Prostate gland (tissue), 2 donors: ENCODE data around the gene LSG1. TPM values are rescaled to one million over a fixed set of nuclear protein-coding genes. Genes with fewer than 3 reads are reported as not detected.

Experiments
- DNase-seq: peaks from one replicate; pipeline ENCODE4 v3.0.0-alpha.2; 2019; ENCODE audit warnings: low spot score
- H3K27ac ChIP-seq, 2 donors: fragments of 200-600 bp; sonication (generic); 2 replicates each; pipeline ENCODE4 v1.5.1; 2017 to 2019
- H3K27me3 ChIP-seq: fragments of 200-600 bp; sonication (generic); replicated peaks from 2 replicates; pipeline ENCODE4 v1.5.1; 2019; ENCODE audit not compliant: insufficient read depth
- H3K36me3 ChIP-seq, 2 donors: fragments of 200-600 bp; sonication (generic); 1 replicate in 1 of 2; 2 replicates in 1 of 2; pipeline versions ENCODE4 v1.5.1 to v1.8.1; 2017 to 2019
- H3K4me1 ChIP-seq: fragments of 200-600 bp; sonication (generic); replicated peaks from 2 replicates; pipeline ENCODE4 v1.5.1; 2019
- H3K4me3 ChIP-seq, 2 donors: fragments of 200-600 bp; sonication (generic); 2 replicates each; pipeline ENCODE4 v1.5.1; 2017 to 2019
- H3K9me3 ChIP-seq: fragments of 200-600 bp; sonication (generic); 2 replicates; pipeline ENCODE4 v1.5.1; 2017
- CTCF ChIP-seq, 4 experiments: fragments of 200-600 bp in 2 of 4; fragments of 450-650 bp in 2 of 4; sonication (generic) in 2 of 4; IDR thresholded peaks; 1 replicate in 3 of 4; 2 replicates in 1 of 4; pipeline ENCODE4 v1.5.1; 2016 to 2019; ENCODE audit warnings: antibody characterized with exemption in 4 of 4, mild to moderate bottlenecking in 2 of 4, moderate library complexity in 2 of 4
- POLR2A ChIP-seq: fragments of 450-650 bp; IDR thresholded peaks from one replicate; pipeline ENCODE4 v1.6.1; 2016; ENCODE audit warnings: antibody characterized with exemption, mild to moderate bottlenecking
- POLR2AphosphoS5 ChIP-seq: sonication (generic); formaldehyde crosslinking; IDR thresholded peaks from one replicate; pipeline ENCODE4 v1.6.1; 2017; ENCODE audit warnings: antibody characterized with exemption
- WGBS: methylation state at CpG from one replicate; pipeline ENCODE4 v1.1.5; 2018; 5-methylcytosine and 5-hydroxymethylcytosine counted together
- intact Hi-C: fragments of 100-400 bp; cut with DNase I; formaldehyde crosslinking; loops from one replicate; pipeline ENCODE4 v1.14.2; 2022
- total RNA-seq, 2 donors: library from RNA; depleted of rRNA; stranded (reverse); fragments of >200 nt; gene quantifications; one replicate each; pipeline ENCODE4 v1.1.0, GENCODE V29; 2016

LSG1 gene
- total RNA-seq, 2 donors from 2014 or later: 25.9 to 49.6 TPM

- DNase-seq: no peak
- Histone ChIP-seq H3K9me3 (no peaks in the 10 kb centered on the region), H3K4me1 (no peaks in the 10 kb centered on the region), H3K36me3 (no peaks in the 10 kb centered on the region), H3K4me3 (no peak overlapping the region), H3K27me3 (no peaks in the 10 kb centered on the region), H3K27ac (no peak overlapping the region)
- WGBS: 82% methylated on average over 9 of the region's 9 CpGs
- no peak for TF ChIP-seq POLR2AphosphoS5
- TF ChIP-seq POLR2A: no peak
- no peak for TF ChIP-seq CTCF (IDR thresholded peaks at IDR 0.05)
- intact Hi-C loops: no loop called here
Measured at GRCh38 chr3:194617827-194618226, 54.2 kb downstream of the LSG1 start.

- no peaks in the 10 kb centered on the region for H3K27me3 ChIP-seq
- DNase-seq: no peak
- no peaks in the 10 kb centered on the region for H3K9me3 ChIP-seq
- intact Hi-C loops: no loop called here
- no peak overlapping the region for H3K4me3 ChIP-seq
- no peaks in the 10 kb centered on the region for H3K4me1 ChIP-seq
- H3K36me3 ChIP-seq: no peaks in the 10 kb centered on the region
- no peak overlapping the region for H3K27ac ChIP-seq
- TF ChIP-seq POLR2A (no peak), CTCF (IDR thresholded peaks at IDR 0.05) (no peak)
- WGBS: 97% methylated on average over 14 of the region's 14 CpGs
Measured at GRCh38 chr3:194617143-194617671, 54.8 kb downstream of the LSG1 start.

- Histone ChIP-seq H3K36me3 (no peaks in the 10 kb centered on the region), H3K27ac (no peak overlapping the region), H3K4me3 (no peak overlapping the region), H3K9me3 (no peaks in the 10 kb centered on the region), H3K27me3 (no peaks in the 10 kb centered on the region), H3K4me1 (no peaks in the 10 kb centered on the region)
- DNase-seq: no peak
- 88% methylated on average over 11 of the region's 11 CpGs for WGBS
- intact Hi-C loops: no loop called here
- TF ChIP-seq POLR2A: no peak
- no peak for TF ChIP-seq CTCF (IDR thresholded peaks at IDR 0.05)
- TF ChIP-seq POLR2AphosphoS5: no peak
Measured at GRCh38 chr3:194615226-194615625, 56.8 kb downstream of the LSG1 start.

GRCh38 chr3:194612221-194612620 is 59.8 kb downstream of the LSG1 start:
- Histone ChIP-seq H3K4me3 (no peak overlapping the region), H3K4me1 (no peaks in the 10 kb centered on the region), H3K9me3 (no peaks in the 10 kb centered on the region), H3K27ac (no peak overlapping the region), H3K27me3 (no peaks in the 10 kb centered on the region), H3K36me3 (no peaks in the 10 kb centered on the region)
- DNase-seq: no peak
- intact Hi-C loops: no loop called here
- 81% methylated on average over 8 of the region's 8 CpGs for WGBS
- TF ChIP-seq POLR2AphosphoS5 (no peak), CTCF (IDR thresholded peaks at IDR 0.05) (no peak), POLR2A (no peak)

- no peaks in the 10 kb centered on the region for H3K36me3 ChIP-seq
- H3K9me3 ChIP-seq: no peaks in the 10 kb centered on the region
- H3K4me1 ChIP-seq: no peaks in the 10 kb centered on the region
- no peaks in the 10 kb centered on the region for H3K27me3 ChIP-seq
- WGBS: 96% methylated on average over 3 of the region's 3 CpGs
- H3K27ac ChIP-seq: no peak overlapping the region
- no peak for TF ChIP-seq POLR2AphosphoS5
- TF ChIP-seq CTCF (IDR thresholded peaks at IDR 0.05): no peak
- no peak for TF ChIP-seq POLR2A
- intact Hi-C loops: no loop called here
- no peak for DNase-seq
- no peak overlapping the region for H3K4me3 ChIP-seq
Measured at GRCh38 chr3:194610689-194611088, 61.3 kb downstream of the LSG1 start.
